Measurements from ENCODE around the gene ABLIM1. TPM values are rescaled to one million over a fixed set of nuclear protein-coding genes. Genes with fewer than 3 reads are reported as not detected.

The ABLIM1 gene
- total RNA-seq, 1 donor from 2014 or later, result 87.7 TPM

DNA sequence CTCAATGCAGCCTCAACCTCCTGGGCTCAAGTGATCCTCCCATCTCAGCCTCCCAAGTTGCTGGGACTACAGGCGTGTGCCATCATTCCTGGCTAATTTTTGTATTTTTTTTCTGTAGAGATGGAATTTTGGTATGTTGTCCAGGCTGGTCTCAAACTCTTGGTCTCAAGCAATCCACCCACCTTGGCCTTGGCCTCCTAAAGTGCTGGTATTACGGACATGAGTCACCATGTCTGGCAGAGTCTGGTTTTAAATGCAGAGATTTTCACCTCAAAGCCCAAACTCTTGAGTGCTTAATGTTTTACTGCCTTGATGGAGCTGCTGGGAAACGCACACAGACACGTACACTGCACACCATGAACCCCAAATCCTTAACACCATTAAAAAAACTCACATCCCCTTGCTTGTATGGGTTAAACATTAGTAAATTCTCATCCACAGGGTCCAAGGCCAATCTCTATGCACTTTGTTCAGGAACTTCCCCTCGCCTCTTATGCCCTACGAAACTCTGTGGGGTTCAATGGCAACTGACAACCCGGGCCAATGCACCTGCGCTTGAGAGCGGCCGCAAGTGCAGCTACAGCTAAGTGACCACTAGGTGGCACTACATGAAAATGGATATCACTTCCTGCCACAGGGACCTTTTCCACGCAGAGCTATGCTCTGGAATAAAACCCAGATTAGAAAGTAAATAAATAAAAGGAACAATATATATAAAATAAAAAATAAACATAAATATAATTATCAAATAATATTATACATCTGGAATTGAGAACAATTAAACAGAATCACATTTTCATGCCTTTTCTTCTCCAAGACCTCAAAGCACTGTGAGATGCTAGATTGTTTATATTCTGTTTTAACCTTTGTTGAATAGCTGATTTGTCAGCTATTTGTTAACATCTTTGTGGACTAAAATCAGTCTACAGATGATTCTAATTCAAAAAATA, 186.8 kb downstream of the ABLIM1 start:
- intact Hi-C loops (cut with DNase I), result loop anchor here (1.0 to 10.0 kb wide), 4 partner anchors 77 to 654 kb away; no protein-coding TSS in a partner anchor
- no peaks in the 10 kb centered on the region for H3K27me3 ChIP-seq
- H3K4me3 ChIP-seq, result no peak overlapping the region
- no peaks in the 10 kb centered on the region for H3K9me3 ChIP-seq
- TF ChIP-seq CTCF (IDR thresholded peaks at IDR 0.05), result peak; percentile 75 to 94 (median 92)
- H3K4me1 ChIP-seq, result no peaks in the 10 kb centered on the region
- H3K27ac ChIP-seq, result no peak overlapping the region
- peak in 1 of 2 donors; percentile 75 for DNase-seq (ENCODE audit: low spot score in 2 of 2)
- H3K36me3 ChIP-seq, result no peaks in the 10 kb centered on the region

- H3K27ac ChIP-seq, result no peak overlapping the region
- H3K27me3 ChIP-seq, result no peaks in the 10 kb centered on the region
- no peak for TF ChIP-seq CTCF (IDR thresholded peaks at IDR 0.05)
- no peaks in the 10 kb centered on the region for H3K4me1 ChIP-seq
- intact Hi-C loops (cut with DNase I), result loop anchor here (2.0 to 10.0 kb wide), 3 partner anchors 232 to 654 kb away; no protein-coding TSS in a partner anchor
- no peak for DNase-seq (ENCODE audit: low spot score in 2 of 2)
- H3K4me3 ChIP-seq, result no peak overlapping the region
- peaks cover 0 to 2% of the 10 kb centered on the region in 2 donors for H3K36me3 ChIP-seq
- H3K9me3 ChIP-seq, result no peaks in the 10 kb centered on the region
Measured at GRCh38 chr10:114470361-114470760, 187.7 kb downstream of the ABLIM1 start.

DNA sequence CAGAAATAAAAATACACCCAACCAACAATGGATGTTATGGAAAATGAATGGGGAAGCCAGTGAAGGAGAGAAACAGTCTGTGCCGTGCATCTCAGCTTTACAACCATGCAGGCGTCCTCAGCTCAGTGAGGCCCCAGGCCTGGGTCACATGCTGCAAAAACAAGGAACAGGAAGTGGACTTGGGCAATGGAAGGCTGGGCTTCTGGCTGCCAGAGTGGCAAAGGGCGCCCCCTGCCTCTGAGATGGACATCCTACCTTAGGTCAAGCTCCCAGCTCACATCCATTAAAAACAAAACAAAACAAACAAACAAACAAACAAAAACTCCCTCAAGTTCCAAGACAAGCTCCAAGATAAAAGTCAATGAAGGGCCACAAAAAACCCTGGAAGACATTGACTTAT, 199.1 kb downstream of the ABLIM1 start:
- Histone ChIP-seq H3K4me3 (no peak overlapping the region), H3K27ac (no peak overlapping the region), H3K9me3 (no peaks in the 10 kb centered on the region), H3K4me1 (no peaks in the 10 kb centered on the region), H3K36me3 (peaks cover 0 to 16% of the 10 kb centered on the region in 2 donors), H3K27me3 (no peaks in the 10 kb centered on the region)
- intact Hi-C loops (cut with DNase I), result loop anchor here (5.0 kb wide), 1 partner anchor 157 kb away; no protein-coding TSS in a partner anchor
- TF ChIP-seq CTCF (IDR thresholded peaks at IDR 0.05), result peak in 2 of 3 experiments; percentile 22 to 30
- DNase-seq (ENCODE audit: low spot score in 2 of 2), result no peak

DNA sequence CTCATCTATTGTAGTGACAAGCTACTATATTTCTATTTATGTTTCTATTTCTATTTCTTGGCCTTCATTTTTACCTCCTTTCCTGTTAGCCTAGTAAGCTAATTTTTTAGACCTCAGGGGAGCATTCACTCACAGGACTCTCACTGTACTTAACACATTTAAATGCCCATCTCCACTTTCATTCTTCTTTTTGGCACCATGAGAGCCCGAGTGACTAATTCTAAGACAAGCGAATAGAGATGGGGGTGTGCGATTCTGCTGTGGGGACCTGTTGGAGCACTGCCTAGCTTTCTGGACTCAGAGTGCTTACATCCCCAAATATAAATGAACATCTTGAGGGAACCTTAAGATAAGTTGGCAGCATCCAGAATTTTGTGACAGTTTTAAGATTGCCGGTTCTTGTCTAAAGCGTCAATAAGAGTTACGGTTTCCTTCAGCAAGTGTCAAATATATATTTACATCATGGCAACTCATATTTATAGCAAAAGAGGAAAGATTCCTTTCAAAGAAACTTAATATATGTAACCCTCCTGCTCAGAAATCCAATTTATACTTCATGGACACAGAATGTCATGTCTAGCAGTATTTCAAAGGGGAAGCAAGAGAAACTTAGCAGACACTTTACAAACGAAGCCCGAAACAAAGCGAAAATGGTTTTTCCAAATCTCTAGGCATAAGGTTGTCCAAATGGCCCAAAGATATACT, 199.7 kb downstream of the ABLIM1 start:
- no peaks in the 10 kb centered on the region for H3K9me3 ChIP-seq
- DNase-seq (ENCODE audit: low spot score in 2 of 2), result no peak
- intact Hi-C loops (cut with DNase I), result loop anchor here (5.0 kb wide), 1 partner anchor 156 kb away; no protein-coding TSS in a partner anchor
- H3K4me3 ChIP-seq, result no peak overlapping the region
- no peaks in the 10 kb centered on the region for H3K27me3 ChIP-seq
- H3K27ac ChIP-seq, result no peak overlapping the region
- H3K4me1 ChIP-seq, result no peaks in the 10 kb centered on the region
- no peak for TF ChIP-seq CTCF (IDR thresholded peaks at IDR 0.05)
- peaks cover 3 to 11% of the 10 kb centered on the region in 2 donors for H3K36me3 ChIP-seq

- intact Hi-C loops (cut with DNase I), result no loop called here
- no peak for DNase-seq (ENCODE audit: low spot score in 2 of 2)
- H3K9me3 ChIP-seq, result no peaks in the 10 kb centered on the region
- no peak overlapping the region for H3K4me3 ChIP-seq
- no peak for TF ChIP-seq CTCF (IDR thresholded peaks at IDR 0.05)
- H3K27ac ChIP-seq, result no peak overlapping the region
- H3K36me3 ChIP-seq, result peaks cover 0 to 3% of the 10 kb centered on the region in 2 donors
- no peaks in the 10 kb centered on the region for H3K4me1 ChIP-seq
- no peaks in the 10 kb centered on the region for H3K27me3 ChIP-seq
Measured at GRCh38 chr10:114453576-114453975, 204.5 kb downstream of the ABLIM1 start.

All from ascending aorta (tissue), 2 donors.